Trophoblast cell (in vitro differentiated cells and primary cell): ENCODE results near the gene MRPS27.

Experiments used
- DNase-seq, 2 donors: peaks; one replicate each; pipeline ENCODE4 v3.0.0-alpha.2; 2016
- H2AFZ ChIP-seq: 2 replicates; pipeline ENCODE4 v1.6.1; 2013; ENCODE audit warnings: low read length, moderate library complexity, mild to moderate bottlenecking; ENCODE audit not compliant: insufficient read depth, poor library complexity
- H2AK5ac ChIP-seq: 2 replicates; pipeline ENCODE4 v1.6.1; 2013; ENCODE audit warnings: mild to moderate bottlenecking, low read length
- H2BK120ac ChIP-seq: 2 replicates; pipeline ENCODE4 v1.6.1; 2013; ENCODE audit warnings: low read length, mild to moderate bottlenecking, moderate library complexity; ENCODE audit not compliant: insufficient read depth, poor library complexity
- H2BK12ac ChIP-seq: 2 replicates; pipeline ENCODE4 v1.6.1; 2013; ENCODE audit warnings: mild to moderate bottlenecking, low read length, moderate library complexity
- H2BK5ac ChIP-seq: 2 replicates; pipeline ENCODE4 v1.6.1; 2013; ENCODE audit warnings: low read length, low read depth, moderate library complexity, mild to moderate bottlenecking; ENCODE audit not compliant: poor library complexity
- H3K14ac ChIP-seq: 2 replicates; pipeline ENCODE4 v1.6.1; 2013; ENCODE audit warnings: mild to moderate bottlenecking, low read length
- H3K18ac ChIP-seq: 2 replicates; pipeline ENCODE4 v1.6.1; 2013; ENCODE audit warnings: mild to moderate bottlenecking, low read length
- H3K23ac ChIP-seq: 2 replicates; pipeline ENCODE4 v1.6.1; 2013; ENCODE audit warnings: low read length
- H3K27ac ChIP-seq: 2 replicates; pipeline ENCODE4 v1.5.1; 2013; ENCODE audit warnings: low read depth, mild to moderate bottlenecking, inconsistent platforms, low read length, moderate library complexity
- H3K27me3 ChIP-seq: 2 replicates; pipeline ENCODE4 v1.6.1; 2013; ENCODE audit warnings: inconsistent platforms, mild to moderate bottlenecking, low read length, moderate library complexity; ENCODE audit not compliant: insufficient read depth
- H3K36me3 ChIP-seq, 2 experiments: 1 replicate in 1 of 2; 2 replicates in 1 of 2; pipeline ENCODE4 v1.6.1; 2013; ENCODE audit warnings: low read length in 2 of 2, mild to moderate bottlenecking in 2 of 2, moderate library complexity in 1 of 2; ENCODE audit not compliant: insufficient read depth in 2 of 2, control insufficient read depth in 1 of 2
- H3K4ac ChIP-seq: 2 replicates; pipeline ENCODE4 v1.6.1; 2013; ENCODE audit warnings: low read depth, mild to moderate bottlenecking, low read length, moderate library complexity
- H3K4me1 ChIP-seq, 2 experiments: 1 replicate in 1 of 2; 2 replicates in 1 of 2; pipeline ENCODE4 v1.6.1; 2013; ENCODE audit warnings: low read length in 2 of 2, mild to moderate bottlenecking in 2 of 2, moderate library complexity in 1 of 2; ENCODE audit not compliant: insufficient read depth in 2 of 2, control insufficient read depth in 1 of 2
- H3K4me2 ChIP-seq: 2 replicates; pipeline ENCODE4 v1.6.1; 2013; ENCODE audit warnings: inconsistent platforms, mild to moderate bottlenecking, low read length, moderate library complexity
- H3K4me3 ChIP-seq: 2 replicates; pipeline ENCODE4 v1.5.1; 2013; ENCODE audit warnings: mild to moderate bottlenecking, low read depth, low read length, inconsistent platforms
- H3K79me1 ChIP-seq: one replicate; pipeline ENCODE4 v1.6.1; 2013; ENCODE audit warnings: low read length
- H3K79me2 ChIP-seq: 2 replicates; pipeline ENCODE4 v1.6.1; 2013; ENCODE audit warnings: low read length, mild to moderate bottlenecking; ENCODE audit not compliant: control insufficient read depth, insufficient read depth, poor library complexity
- H3K9ac ChIP-seq: 2 replicates; pipeline ENCODE4 v1.6.1; 2013; ENCODE audit warnings: mild to moderate bottlenecking, low read length
- H3K9me3 ChIP-seq: 2 replicates; pipeline ENCODE4 v1.6.1; 2013; ENCODE audit warnings: low read depth, mild to moderate bottlenecking, control low read depth, inconsistent platforms, low read length; ENCODE audit not compliant: insufficient read depth
- H4K12ac ChIP-seq: 2 replicates; pipeline ENCODE4 v1.6.1; 2013; ENCODE audit warnings: low read depth, mild to moderate bottlenecking, low read length, moderate library complexity
- H4K8ac ChIP-seq: 2 replicates; pipeline ENCODE4 v1.6.1; 2013; ENCODE audit warnings: low read depth, mild to moderate bottlenecking, low read length, moderate library complexity
- H4K91ac ChIP-seq: one replicate; pipeline ENCODE4 v1.6.1; 2013; ENCODE audit warnings: low read depth, mild to moderate bottlenecking, low read length, moderate library complexity
- WGBS: extraction: QIAGEN DNeasy Blood & Tissue Kit; methylation state at CpG from one replicate; pipeline ENCODE4 v1.1.7; 2013; ENCODE audit warnings: missing lambda C conversion rate; ENCODE audit not compliant: insufficient read length, insufficient coverage; ENCODE audit errors: extremely low coverage; 5-methylcytosine and 5-hydroxymethylcytosine counted together

MRPS27 gene

DNA sequence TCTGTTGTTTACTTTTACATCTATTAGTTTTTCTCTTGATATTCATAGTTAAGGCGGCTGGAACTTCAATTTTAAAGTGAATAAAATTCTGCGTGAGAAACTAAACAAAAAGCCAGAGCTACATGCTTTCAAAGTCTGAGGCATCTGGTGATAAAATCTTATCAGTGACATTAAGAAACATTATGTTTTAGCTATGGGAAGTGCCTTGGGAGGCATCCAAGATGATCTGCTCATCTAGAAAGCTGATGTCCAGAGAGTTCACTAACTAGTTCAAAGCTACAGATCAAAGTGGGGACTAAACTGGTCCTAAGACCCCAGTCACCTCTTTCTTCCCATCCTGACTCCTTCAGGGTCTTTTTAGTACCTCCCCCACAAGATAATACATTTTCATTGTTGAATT, 37.2 kb downstream of the MRPS27 start:
- Histone ChIP-seq H3K23ac (no peak overlapping the region), H2AFZ (no peak overlapping the region), H3K27ac (no peak overlapping the region), H3K9me3 (no peaks in the 10 kb centered on the region), H3K4ac (no peak overlapping the region), H3K18ac (no peak overlapping the region), H2BK5ac (no peak overlapping the region), H3K36me3 (peaks cover 0 to 2% of the 10 kb centered on the region in 2 experiments), H3K79me1 (peaks cover 2% of the 10 kb centered on the region), H2BK12ac (no peak overlapping the region), H3K4me2 (no peak overlapping the region), H4K12ac (no peak overlapping the region), H4K91ac (no peak overlapping the region), H2BK120ac (peak overlapping the region; percentile 43), H3K4me3 (no peak overlapping the region), H3K4me1 (peaks cover 0 to 4% of the 10 kb centered on the region in 2 experiments), H4K8ac (no peak overlapping the region), H3K14ac (no peak overlapping the region), H2AK5ac (no peak overlapping the region), H3K27me3 (no peaks in the 10 kb centered on the region), H3K79me2 (no peaks in the 10 kb centered on the region), H3K9ac (no peak overlapping the region)
- WGBS: no CpG with 5 or more reads among the region's 2 CpGs
- peak in 1 of 2 donors; percentile 49 for DNase-seq

- Histone ChIP-seq H3K18ac (no peak overlapping the region), H4K91ac (no peak overlapping the region), H4K8ac (no peak overlapping the region), H3K14ac (no peak overlapping the region), H2BK12ac (no peak overlapping the region), H3K4me1 (peaks cover 0 to 4% of the 10 kb centered on the region in 2 experiments), H3K36me3 (peaks cover 0 to 3% of the 10 kb centered on the region in 2 experiments), H3K4me3 (no peak overlapping the region), H3K23ac (no peak overlapping the region), H3K4ac (no peak overlapping the region), H3K27ac (peak overlapping the region; percentile 46), H2AK5ac (no peak overlapping the region), H3K9me3 (no peaks in the 10 kb centered on the region), H3K9ac (no peak overlapping the region), H2BK5ac (no peak overlapping the region), H2BK120ac (no peak overlapping the region), H3K4me2 (no peak overlapping the region), H3K27me3 (no peaks in the 10 kb centered on the region), H3K79me1 (peaks cover 2% of the 10 kb centered on the region), H4K12ac (no peak overlapping the region), H2AFZ (no peak overlapping the region), H3K79me2 (no peaks in the 10 kb centered on the region)
- DNase-seq: peak in 1 of 2 donors; percentile 35
- no CpG with 5 or more reads among the region's 3 CpGs for WGBS
Measured at GRCh38 chr5:72281764-72282499, 38.1 kb downstream of the MRPS27 start.

GRCh38 chr5:72281430-72281763, 38.6 kb downstream of the MRPS27 start:
- Histone ChIP-seq H2BK5ac (no peak overlapping the region), H3K14ac (no peak overlapping the region), H2BK12ac (peak overlapping the region; percentile 58), H3K27me3 (no peaks in the 10 kb centered on the region), H4K91ac (no peak overlapping the region), H2AK5ac (no peak overlapping the region), H3K4me2 (no peak overlapping the region), H4K8ac (no peak overlapping the region), H3K4me1 (peaks cover 0 to 4% of the 10 kb centered on the region in 2 experiments), H3K9me3 (no peaks in the 10 kb centered on the region), H3K36me3 (peaks cover 0 to 3% of the 10 kb centered on the region in 2 experiments), H3K23ac (no peak overlapping the region), H3K18ac (no peak overlapping the region), H3K4me3 (no peak overlapping the region), H3K9ac (no peak overlapping the region), H3K4ac (no peak overlapping the region), H4K12ac (no peak overlapping the region), H3K27ac (peak overlapping the region; percentile 46), H3K79me1 (peaks cover 2% of the 10 kb centered on the region), H2AFZ (no peak overlapping the region), H3K79me2 (no peaks in the 10 kb centered on the region), H2BK120ac (no peak overlapping the region)
- no peak for DNase-seq
- WGBS: no CpG with 5 or more reads among the region's 1 CpG

DNA sequence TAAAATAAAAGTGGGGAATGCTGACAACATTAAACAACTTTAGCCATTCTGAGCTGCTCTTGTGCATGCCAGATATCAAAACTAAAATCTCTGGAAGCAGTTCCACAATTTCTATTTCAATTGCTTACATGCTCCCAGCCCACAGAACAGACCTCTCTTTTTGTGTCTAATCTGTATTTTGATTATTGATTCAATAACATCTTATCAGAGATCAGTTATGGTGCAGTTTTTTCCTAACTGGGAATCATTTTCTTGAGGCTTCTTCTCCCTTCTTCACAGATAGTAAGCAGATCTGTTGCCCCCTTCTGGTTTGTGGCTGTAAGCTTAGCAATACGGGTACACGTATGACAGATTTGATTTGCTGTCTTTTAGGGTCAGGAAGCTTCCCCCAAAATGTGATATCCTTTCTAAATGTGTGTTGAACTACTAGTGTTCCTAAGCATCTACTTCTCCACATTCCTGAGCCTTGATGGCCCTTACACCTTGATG, 39.4 kb downstream of the MRPS27 start:
- H3K14ac ChIP-seq: no peak overlapping the region
- H2BK5ac ChIP-seq: no peak overlapping the region
- no peak overlapping the region for H3K18ac ChIP-seq
- H2BK12ac ChIP-seq: no peak overlapping the region
- no peaks in the 10 kb centered on the region for H3K9me3 ChIP-seq
- peak overlapping the region; percentile 47 for H4K8ac ChIP-seq
- no peak overlapping the region for H3K23ac ChIP-seq
- no peaks in the 10 kb centered on the region for H3K27me3 ChIP-seq
- peaks cover 0 to 4% of the 10 kb centered on the region in 2 experiments for H3K4me1 ChIP-seq
- peaks cover 0 to 3% of the 10 kb centered on the region in 2 experiments for H3K36me3 ChIP-seq
- WGBS: no CpG with 5 or more reads among the region's 2 CpGs
- H3K4ac ChIP-seq: no peak overlapping the region
- H4K91ac ChIP-seq: no peak overlapping the region
- H3K79me2 ChIP-seq: no peaks in the 10 kb centered on the region
- H2AFZ ChIP-seq: no peak overlapping the region
- H3K4me2 ChIP-seq: no peak overlapping the region
- DNase-seq: peak in 1 of 2 donors; percentile 4
- peaks cover 2% of the 10 kb centered on the region for H3K79me1 ChIP-seq
- H3K27ac ChIP-seq: no peak overlapping the region
- H2AK5ac ChIP-seq: no peak overlapping the region
- H3K4me3 ChIP-seq: no peak overlapping the region
- no peak overlapping the region for H4K12ac ChIP-seq
- no peak overlapping the region for H3K9ac ChIP-seq
- no peak overlapping the region for H2BK120ac ChIP-seq
